OCI-LY7 (cell line): ENCODE data around the gene PLIN5. TPM values are rescaled to one million over a fixed set of nuclear protein-coding genes. Genes with fewer than 3 reads are reported as not detected.

Experiments used
- BruUV-seq: library from RNA; stranded (reverse); fragments of 400-500 nt; replicated peaks from 2 replicates; lab custom pipeline; 2021; lab: Mats Ljungman, UMichigan
- CTCF ChIA-PET: fragments of 300-600 bp; sonication (Branson Sonifier 250); formaldehyde crosslinking; loops from one replicate; lab custom pipeline; 2022; ENCODE audit warnings: antibody characterized with exemption; ENCODE audit not compliant: unreplicated experiment; lab: Charles Lee
- POLR2A ChIA-PET: fragments of 300-600 bp; sonication (Branson Sonifier 250); formaldehyde crosslinking; loops from one replicate; lab custom pipeline; 2022; ENCODE audit warnings: antibody characterized with exemption; lab: Charles Lee
- DNase-seq: peaks from one replicate; pipeline ENCODE4 v3.0.0-alpha.2; 2015; ENCODE audit warnings: low spot score
- H2AFZ ChIP-seq: fragments of 200-600 bp; sonication (generic), shearing (Covaris generic); 2 replicates; pipeline ENCODE4 v1.6.1; 2014; ENCODE audit warnings: mild to moderate bottlenecking, antibody characterized with exemption, low read length, moderate library complexity
- H3K27ac ChIP-seq: fragments of 200-600 bp; sonication (generic); 2 replicates; pipeline ENCODE4 v1.5.1; 2014; ENCODE audit warnings: mixed run types, low read depth, mild to moderate bottlenecking, moderate library complexity, low read length, inconsistent platforms; ENCODE audit not compliant: poor library complexity, severe bottlenecking
- H3K36me3 ChIP-seq: fragments of 200-600 bp; sonication (generic); 2 replicates; pipeline ENCODE4 v1.6.1; 2014; ENCODE audit warnings: mild to moderate bottlenecking, antibody characterized with exemption, low read length, moderate library complexity, mixed read lengths; ENCODE audit not compliant: insufficient read depth
- H3K4me1 ChIP-seq: fragments of 200-600 bp; sonication (generic); 2 replicates; pipeline ENCODE4 v1.5.1; 2014; ENCODE audit warnings: mild to moderate bottlenecking, low read length; ENCODE audit not compliant: insufficient read depth, poor library complexity, severe bottlenecking
- H3K4me2 ChIP-seq: fragments of 200-600 bp; sonication (generic); 2 replicates; pipeline ENCODE4 v1.6.1; 2014; ENCODE audit warnings: mild to moderate bottlenecking, low read length
- H3K4me3 ChIP-seq: fragments of 200-600 bp; sonication (generic); 2 replicates; pipeline ENCODE4 v1.5.1; 2014; ENCODE audit warnings: mild to moderate bottlenecking, low read depth, low read length; ENCODE audit not compliant: poor library complexity, severe bottlenecking
- H3K79me2 ChIP-seq: fragments of 200-600 bp; sonication (generic); 2 replicates; pipeline ENCODE4 v1.6.1; 2016; ENCODE audit warnings: low read depth, mild to moderate bottlenecking, low read length, moderate library complexity, mixed read lengths; ENCODE audit not compliant: insufficient read depth
- H3K9me2 ChIP-seq: fragments of 200-600 bp; sonication (generic); 2 replicates; pipeline ENCODE4 v1.6.1; 2016; ENCODE audit warnings: mild to moderate bottlenecking, low read length, mixed read lengths; ENCODE audit not compliant: insufficient read depth
- H3K9me3 ChIP-seq: fragments of 200-600 bp; sonication (generic); 2 replicates; pipeline ENCODE4 v1.6.1; 2014; ENCODE audit warnings: mild to moderate bottlenecking, mixed run types, low read length, mixed read lengths
- H4K20me1 ChIP-seq: fragments of 200-600 bp; sonication (generic); 2 replicates; pipeline ENCODE4 v1.6.1; 2014; ENCODE audit warnings: mild to moderate bottlenecking, antibody characterized with exemption, low read length, moderate library complexity, mixed read lengths; ENCODE audit not compliant: insufficient read depth
- EZH2phosphoT487 ChIP-seq: fragments of 200-600 bp; sonication (generic); IDR thresholded peaks from 2 replicates; pipeline ENCODE4 v1.6.1; 2018; ENCODE audit warnings: low read depth, borderline replicate concordance, mild to moderate bottlenecking, mixed run types, antibody characterized with exemption, low read length, moderate library complexity, mixed read lengths
- intact Hi-C: fragments of 100-400 bp; cut with micrococcal nuclease; formaldehyde crosslinking; loops from one replicate; pipeline ENCODE4 v1.10.0; 2022; ENCODE audit not compliant: unreplicated experiment
- total RNA-seq, 2 experiments: library from RNA; depleted of rRNA in 1 of 2; stranded (reverse); fragments of >200 nt in 1 of 2; shearing (Covaris generic) in 1 of 2; gene quantifications; 2 replicates each; pipeline ENCODE4 v1.2.3, GENCODE V29; 2014 to 2022
- TF ChIP-seq, protein P1 (sequence below): fragments of 200-600 bp; sonication (generic); conservative IDR thresholded peaks from 2 replicates; pipeline ENCODE4 v1.5.1; 2014; ENCODE audit warnings: mild to moderate bottlenecking, antibody characterized with exemption, low read length, moderate library complexity, mixed read lengths

The PLIN5 gene
- total RNA-seq, 2 experiments from 2014 or later: 0.85 to 1.9 TPM

DNA sequence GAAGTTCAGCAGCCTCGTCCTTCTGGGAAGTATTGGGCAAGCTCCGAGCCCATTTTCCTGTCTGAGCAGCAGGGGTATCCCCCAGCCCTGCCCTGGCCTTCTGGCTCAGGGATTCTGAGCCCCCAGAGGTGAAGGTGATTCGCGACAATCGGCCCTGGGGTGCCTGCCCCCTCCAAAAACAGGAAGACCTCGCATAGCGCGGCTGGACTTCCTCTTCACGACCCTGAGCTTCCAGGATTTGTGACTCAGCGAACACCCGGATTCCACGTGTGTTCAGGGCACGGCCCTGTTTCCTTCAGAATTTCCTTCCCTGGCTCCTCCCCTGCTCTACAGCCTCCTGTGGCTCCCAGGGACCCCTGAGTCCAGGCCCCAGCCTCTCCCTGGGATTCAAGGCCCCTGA, 24.5 kb upstream of the PLIN5 start, which contains the start of gene SEMA6B:
TSS of gene SEMA6B (minus strand) at position 116 of the 400 bp plus-strand sequence. CDS start 1,227 bp downstream, outside the sequence.
- intact Hi-C loops: no loop called here
- POLR2A ChIA-PET: no interaction called here
- TF ChIP-seq EZH2phosphoT487: no peak
- TF ChIP-seq, protein P1, sequence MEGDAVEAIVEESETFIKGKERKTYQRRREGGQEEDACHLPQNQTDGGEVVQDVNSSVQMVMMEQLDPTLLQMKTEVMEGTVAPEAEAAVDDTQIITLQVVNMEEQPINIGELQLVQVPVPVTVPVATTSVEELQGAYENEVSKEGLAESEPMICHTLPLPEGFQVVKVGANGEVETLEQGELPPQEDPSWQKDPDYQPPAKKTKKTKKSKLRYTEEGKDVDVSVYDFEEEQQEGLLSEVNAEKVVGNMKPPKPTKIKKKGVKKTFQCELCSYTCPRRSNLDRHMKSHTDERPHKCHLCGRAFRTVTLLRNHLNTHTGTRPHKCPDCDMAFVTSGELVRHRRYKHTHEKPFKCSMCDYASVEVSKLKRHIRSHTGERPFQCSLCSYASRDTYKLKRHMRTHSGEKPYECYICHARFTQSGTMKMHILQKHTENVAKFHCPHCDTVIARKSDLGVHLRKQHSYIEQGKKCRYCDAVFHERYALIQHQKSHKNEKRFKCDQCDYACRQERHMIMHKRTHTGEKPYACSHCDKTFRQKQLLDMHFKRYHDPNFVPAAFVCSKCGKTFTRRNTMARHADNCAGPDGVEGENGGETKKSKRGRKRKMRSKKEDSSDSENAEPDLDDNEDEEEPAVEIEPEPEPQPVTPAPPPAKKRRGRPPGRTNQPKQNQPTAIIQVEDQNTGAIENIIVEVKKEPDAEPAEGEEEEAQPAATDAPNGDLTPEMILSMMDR: no peak
- Histone ChIP-seq H3K4me3 (no peak within 1 kb of the TSS), H4K20me1 (no peaks in the 10 kb centered on the region), H3K36me3 (no peaks in the 10 kb centered on the region), H3K4me1 (no peaks in the 10 kb centered on the region), H2AFZ (no peak within 1 kb of the TSS), H3K9me2 (no peaks in the 10 kb centered on the region), H3K4me2 (no peak within 1 kb of the TSS), H3K9me3 (no peaks in the 10 kb centered on the region), H3K27ac (no peak within 1 kb of the TSS), H3K79me2 (no peaks in the 10 kb centered on the region)
- DNase-seq: no peak
- CTCF ChIA-PET: no interaction called here
- BruUV-seq: no TSS peak

DNA sequence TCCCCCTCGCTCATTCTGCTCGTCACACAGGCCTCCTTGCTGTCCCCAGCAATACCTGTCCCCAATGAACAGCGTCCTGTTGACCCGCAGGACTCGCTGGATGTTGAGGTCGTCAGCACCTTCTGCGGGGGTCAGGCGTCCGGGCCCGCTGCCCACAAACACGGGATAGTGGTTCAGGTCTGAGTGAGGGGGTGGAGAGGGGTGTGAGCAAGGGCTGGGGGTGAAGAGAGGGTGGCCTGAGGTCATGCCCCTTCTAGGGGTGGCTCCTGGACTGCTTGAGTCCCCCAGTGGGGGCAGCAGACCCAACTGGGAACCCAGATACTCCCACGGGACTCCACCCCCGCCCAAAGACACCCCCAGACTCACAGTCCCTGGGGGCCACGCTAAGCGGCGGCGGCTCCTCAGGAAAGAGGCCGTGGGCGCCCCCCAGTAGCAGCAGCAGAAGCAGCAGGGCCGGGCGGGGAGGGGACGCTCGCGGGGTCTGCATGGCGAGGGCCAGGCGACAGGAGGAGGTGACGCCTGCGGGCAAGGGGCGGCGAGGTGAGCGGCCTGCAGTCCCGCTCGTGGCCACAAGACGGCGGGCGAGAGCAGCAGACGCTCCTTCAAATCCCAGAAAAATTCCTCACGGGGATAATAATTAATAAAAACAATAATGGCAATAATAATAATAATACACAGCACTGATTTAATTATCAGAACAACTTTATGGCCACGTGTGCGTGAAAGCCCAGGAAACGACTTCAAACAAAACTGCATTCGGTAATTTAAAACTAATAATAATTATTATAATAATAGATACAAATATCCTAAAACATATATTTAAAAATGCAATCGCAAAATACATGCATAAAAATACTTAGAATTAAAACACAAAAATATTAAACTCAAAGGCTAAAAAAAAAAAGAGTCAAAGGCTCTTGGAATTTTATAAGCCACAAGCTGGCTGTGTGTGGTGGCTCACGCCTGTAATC, 23.2 kb upstream of the PLIN5 start:
- no peak overlapping the region for H3K4me2 ChIP-seq
- no peaks in the 10 kb centered on the region for H3K36me3 ChIP-seq
- no peak overlapping the region for H2AFZ ChIP-seq
- POLR2A ChIA-PET: no interaction called here
- no TSS peak for BruUV-seq
- H3K79me2 ChIP-seq: no peaks in the 10 kb centered on the region
- intact Hi-C loops: no loop called here
- CTCF ChIA-PET: no interaction called here
- H3K27ac ChIP-seq: no peak overlapping the region
- H3K9me3 ChIP-seq: no peaks in the 10 kb centered on the region
- DNase-seq: peak; percentile 30
- no peaks in the 10 kb centered on the region for H4K20me1 ChIP-seq
- no peak overlapping the region for H3K4me3 ChIP-seq
- H3K4me1 ChIP-seq: no peaks in the 10 kb centered on the region
- no peak for TF ChIP-seq EZH2phosphoT487
- TF ChIP-seq, protein P1: peak; percentile 90
- H3K9me2 ChIP-seq: no peaks in the 10 kb centered on the region
